Stimulated activated CD8-positive, alpha-beta memory T cell treated with anti-CD3 and anti-CD28 coated beads, Interleukin-15, amount 100 ng/mL, for 1 hour (primary cell): ENCODE measurements around the gene TPRA1.
"Not testable (repeated sequence)": the region's sequence is repeated elsewhere in the genome, so short reads cannot be mapped to it uniquely, and the experiment has no call there.

ENCODE experiments used
- DNase-seq: peaks from one replicate; pipeline ENCODE4 v3.0.0-alpha.2; 2020; ENCODE audit warnings: low read depth

The TPRA1 gene

DNA sequence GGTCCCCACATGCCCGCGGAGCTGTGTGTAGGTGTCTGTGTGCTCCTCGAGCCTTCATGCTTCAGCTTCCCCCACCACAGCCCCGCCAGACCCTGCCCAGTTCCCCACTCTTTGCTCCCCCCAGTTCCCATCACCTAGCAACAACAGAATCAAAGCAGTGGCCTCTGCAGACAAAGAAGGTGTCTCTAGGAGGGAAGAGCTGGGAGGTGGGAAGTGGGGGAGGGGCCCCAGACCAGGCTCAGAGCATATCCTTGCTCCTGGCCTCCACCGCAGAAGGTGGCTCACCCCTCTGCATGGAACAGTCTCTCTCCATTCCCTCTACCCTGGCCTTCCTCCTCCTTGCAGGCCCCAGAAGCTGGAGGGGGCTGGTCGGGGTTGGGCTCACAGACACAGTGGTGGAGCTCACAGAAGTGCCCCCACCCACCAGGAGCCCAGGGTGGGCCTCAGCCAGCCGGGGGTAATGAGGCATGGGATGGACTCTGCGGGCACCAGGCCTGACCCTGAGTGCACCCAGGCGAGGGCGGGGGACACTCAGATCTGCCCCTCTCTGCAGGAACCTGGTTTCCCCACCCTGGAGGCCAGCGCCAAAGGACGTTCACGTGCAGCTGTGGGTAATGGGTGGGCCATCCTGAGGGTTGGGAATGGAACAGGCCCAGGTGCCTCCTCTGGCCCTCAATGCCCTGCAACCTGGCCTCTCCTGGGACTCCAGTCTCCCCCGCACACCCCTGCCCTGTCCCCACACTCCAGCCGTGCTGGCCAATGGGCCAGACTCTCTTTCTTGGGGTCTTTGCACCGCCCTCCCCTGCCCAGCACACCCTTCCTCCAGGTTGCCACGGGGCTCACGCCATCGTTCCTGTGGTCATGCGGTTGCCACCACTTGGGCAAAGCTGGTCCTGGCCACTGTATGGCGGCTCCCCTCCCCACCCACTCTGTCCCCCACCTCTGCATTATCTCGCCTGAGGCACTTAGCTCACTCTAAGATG, 53.4 kb downstream of the TPRA1 start:
- no peak for DNase-seq

- no peak for DNase-seq
Measured at GRCh38 chr3:127535901-127536829, 54.4 kb downstream of the TPRA1 start.

DNA sequence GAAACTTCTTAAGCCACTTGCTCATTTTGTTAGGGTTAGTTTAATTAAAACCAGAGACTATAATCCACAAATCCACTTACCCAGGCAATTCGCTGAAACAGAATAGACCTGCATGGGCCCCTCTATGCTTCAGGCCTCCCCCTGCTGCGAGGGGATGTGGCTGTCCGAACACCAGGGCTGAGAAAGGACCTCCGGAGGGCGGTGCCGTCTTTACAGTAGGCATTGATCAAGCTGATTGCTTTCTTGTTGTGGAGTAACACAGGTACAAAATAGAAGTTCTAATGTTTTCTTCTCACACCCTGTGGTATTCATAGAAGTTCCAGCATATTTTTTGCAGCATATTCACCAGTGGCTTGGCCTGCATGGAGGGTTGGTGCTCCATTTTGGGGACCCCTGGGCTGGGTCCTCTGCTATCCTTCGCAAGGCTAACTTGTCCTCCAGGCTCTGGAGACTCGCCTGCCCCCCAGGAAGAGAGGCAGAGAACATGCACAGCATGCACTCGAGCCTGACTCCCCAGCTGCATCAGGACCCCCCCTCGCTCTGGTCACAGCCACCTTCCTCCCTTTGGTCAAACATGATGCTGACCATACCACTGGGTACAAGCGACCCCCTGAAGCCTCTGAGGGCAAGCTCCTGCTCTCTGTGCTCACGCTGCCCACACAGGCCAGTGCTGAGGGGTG, 55.3 kb downstream of the TPRA1 start:
- DNase-seq: no peak

GRCh38 chr3:127534564-127534963, 56.0 kb downstream of the TPRA1 start:
- DNase-seq: no peak

DNA sequence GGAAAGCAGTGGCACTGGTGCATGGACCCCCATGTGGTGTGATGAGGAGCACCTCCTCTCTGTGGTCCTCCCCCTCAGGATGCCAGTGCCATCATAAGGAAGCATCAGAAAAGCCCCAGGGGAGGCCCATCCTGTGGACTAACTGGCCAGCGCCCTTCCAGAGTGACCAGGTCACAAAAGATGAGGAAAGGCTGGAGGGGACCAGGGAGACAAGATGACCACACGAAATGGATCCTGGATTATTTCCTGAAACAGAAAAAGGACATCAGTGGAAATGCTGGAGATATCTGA, 56.4 kb downstream of the TPRA1 start:
- DNase-seq: no peak

DNA sequence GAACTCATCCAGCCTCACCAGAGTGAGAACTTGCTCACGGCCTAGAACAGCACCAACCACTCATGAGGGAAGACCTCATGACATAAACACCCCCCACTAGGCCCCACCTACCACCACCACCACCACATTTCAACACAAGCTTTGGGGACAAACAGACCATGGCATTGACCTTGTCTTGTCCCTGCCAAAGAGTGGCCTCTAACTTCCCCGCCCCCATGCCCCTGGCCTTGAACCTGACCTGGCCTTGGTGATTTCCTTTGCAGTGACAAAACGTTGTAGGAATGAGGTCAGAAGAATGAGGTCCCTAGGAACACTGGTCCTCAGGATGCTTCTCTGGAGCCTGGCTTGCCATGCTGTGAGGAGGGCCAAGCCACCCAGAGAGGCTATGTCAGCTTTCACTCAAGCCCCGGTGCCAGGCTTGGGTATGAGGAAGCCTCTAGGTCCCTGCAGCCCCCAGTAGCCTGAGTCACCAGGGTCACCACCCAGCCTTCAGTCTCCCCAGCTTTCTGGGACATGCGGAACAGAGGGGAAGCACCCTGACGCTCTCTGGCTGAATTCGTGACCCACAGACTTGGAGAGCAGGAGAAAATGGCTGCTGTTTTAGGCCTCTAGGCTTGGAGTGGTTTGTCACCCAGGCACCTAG, 57.9 kb downstream of the TPRA1 start:
- DNase-seq: no peak

- no peak for DNase-seq
Measured at GRCh38 chr3:127531821-127532220, 58.7 kb downstream of the TPRA1 start.

DNA sequence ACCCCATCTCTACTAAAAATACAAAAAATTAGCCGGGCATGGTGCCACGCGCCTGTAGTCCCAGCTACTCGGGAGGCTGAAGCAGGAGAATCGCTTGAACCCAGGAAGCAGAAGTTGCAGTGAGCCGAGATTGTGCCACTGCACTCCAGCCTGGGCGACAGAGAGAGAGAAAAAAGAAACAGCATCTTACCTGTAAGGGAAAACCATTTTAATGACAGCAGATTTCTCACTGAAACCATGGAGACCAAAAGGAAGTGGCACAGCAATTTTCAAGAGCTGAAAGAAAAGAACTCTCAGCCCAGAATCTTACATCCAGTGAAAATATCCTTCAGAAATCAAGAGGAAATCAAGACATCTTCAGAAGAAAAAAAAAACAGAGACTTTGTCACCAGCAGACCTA, 59.7 kb downstream of the TPRA1 start:
- DNase-seq: not testable (repeated sequence)

GRCh38 chr3:127529346-127530188, 61.0 kb downstream of the TPRA1 start:
- no peak for DNase-seq

GRCh38 chr3:127525373-127525772, 65.2 kb downstream of the TPRA1 start:
- no peak for DNase-seq

DNA sequence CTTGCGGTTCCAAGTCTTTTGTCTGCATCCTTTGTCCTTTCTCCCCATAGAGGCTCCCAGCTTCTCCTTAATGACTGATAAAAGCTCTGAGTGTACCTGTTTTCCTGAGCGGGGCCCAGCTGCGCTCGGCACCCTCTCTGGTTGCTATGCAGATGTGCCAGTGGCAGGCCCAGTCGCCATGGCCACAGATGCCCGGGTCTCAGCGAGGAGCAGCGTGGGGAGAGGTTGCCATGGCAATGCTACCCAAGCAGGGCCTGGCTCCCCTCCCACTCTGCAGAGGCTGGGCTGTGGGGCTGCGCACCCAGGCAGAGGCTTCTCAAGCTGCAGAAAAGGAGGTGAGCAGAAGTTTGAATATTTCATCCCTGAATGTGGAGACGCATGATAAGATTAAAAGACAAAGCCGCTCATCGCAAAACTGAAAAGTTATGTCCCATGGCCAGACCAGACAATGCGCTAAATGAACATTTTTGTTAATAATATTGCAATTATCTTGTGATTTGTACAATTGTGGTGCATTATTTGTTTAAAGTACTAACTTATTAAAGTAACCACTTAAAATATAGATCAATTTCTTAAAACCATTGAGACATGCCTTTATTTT, 66.1 kb downstream of the TPRA1 start:
- no peak for DNase-seq
